ENCODE data around the gene C10orf105. TPM values are rescaled to one million over a fixed set of nuclear protein-coding genes. Genes with fewer than 3 reads are reported as not detected.

C10orf105 gene
- total RNA-seq, 1 experiment from 2014 or later, result not detected

- peak overlapping the region; percentile 46 for H3K4me3 Mint-ChIP-seq (ENCODE audit: unreplicated experiment)
- H3K9me3 ChIP-seq, result no peaks in the 10 kb centered on the region
- H3K36me3 ChIP-seq (ENCODE audit: control insufficient read depth, insufficient read depth, low read length), result peaks cover 1% of the 10 kb centered on the region; the same call in 1 of the 2 replicates
- no TSS peak for BruUV-seq (replicated peaks)
- DNase-seq, result no peak
- peaks cover 40% of the 10 kb centered on the region for H3K4me1 ChIP-seq
- H3K36me3 Mint-ChIP-seq (ENCODE audit: insufficient read depth, unreplicated experiment), result peaks cover 27% of the 10 kb centered on the region
- POLR2A ChIA-PET, result interaction anchor here (0.9 kb wide), 1 partner anchor 14 kb away, joined by 3 read pairs; no protein-coding TSS in a partner anchor
- TF ChIP-seq CTCF (IDR thresholded peaks at IDR 0.05; ENCODE audit: insufficient read depth in 1 of 2, low read depth in 1 of 2, low read length in 1 of 2, severe bottlenecking in 1 of 2, unreplicated experiment in 1 of 2), result no peak
- intact Hi-C loops (cut with micrococcal nuclease; ENCODE audit: unreplicated experiment), result loop anchor here (1.0 to 2.0 kb wide), 3 partner anchors 14 to 21 kb away; partner anchors contain the start of gene VSIR
- H3K27me3 ChIP-seq (replicated peaks; ENCODE audit: control insufficient read depth, insufficient read depth, low read length), result no peaks in the 10 kb centered on the region
- no peaks in the 10 kb centered on the region for H3K9me3 Mint-ChIP-seq (ENCODE audit: unreplicated experiment)
- H3K27me3 Mint-ChIP-seq (ENCODE audit: insufficient read depth, unreplicated experiment), result no peaks in the 10 kb centered on the region
- peaks cover 41% of the 10 kb centered on the region for H3K4me1 Mint-ChIP-seq (ENCODE audit: low read depth, unreplicated experiment)
- peak overlapping the region; percentile 88 for H3K27ac Mint-ChIP-seq (ENCODE audit: unreplicated experiment)
- CTCF ChIA-PET, result interaction anchor here (0.7 to 1.5 kb wide), 5 partner anchors 14 to 60 kb away, joined by 3 to 9 read pairs (median 4); partner anchors contain the start of gene VSIR
- no peak overlapping the region for H3K4me3 ChIP-seq (ENCODE audit: low read depth, low read length)
These were observed 33.0 kb upstream of the C10orf105 start for GRCh38 chr10:71752391-71753090.

- no peak overlapping the region for H3K4me3 Mint-ChIP-seq (ENCODE audit: unreplicated experiment)
- Histone ChIP-seq H3K4me1 (peaks cover 48% of the 10 kb centered on the region), H3K36me3 (ENCODE audit: control insufficient read depth, insufficient read depth, low read length) (peaks cover 1% of the 10 kb centered on the region; the same call in 1 of the 2 replicates), H3K27me3 (replicated peaks; ENCODE audit: control insufficient read depth, insufficient read depth, low read length) (no peaks in the 10 kb centered on the region), H3K9me3 (no peaks in the 10 kb centered on the region), H3K4me3 (ENCODE audit: low read depth, low read length) (no peak overlapping the region)
- peaks cover 47% of the 10 kb centered on the region for H3K4me1 Mint-ChIP-seq (ENCODE audit: low read depth, unreplicated experiment)
- intact Hi-C loops (cut with micrococcal nuclease; ENCODE audit: unreplicated experiment), result loop anchor here (2.0 kb wide), 1 partner anchor 19 kb away; no protein-coding TSS in a partner anchor
- H3K27me3 Mint-ChIP-seq (ENCODE audit: insufficient read depth, unreplicated experiment), result no peaks in the 10 kb centered on the region
- CTCF ChIA-PET, result interaction anchor here (0.7 to 1.5 kb wide), 4 partner anchors 15 to 60 kb away, joined by 3 to 6 read pairs (median 4); no protein-coding TSS in a partner anchor
- no TSS peak for BruUV-seq (replicated peaks)
- POLR2A ChIA-PET, result no interaction called here
- no peak for TF ChIP-seq CTCF (IDR thresholded peaks at IDR 0.05; ENCODE audit: insufficient read depth in 1 of 2, low read depth in 1 of 2, low read length in 1 of 2, severe bottlenecking in 1 of 2, unreplicated experiment in 1 of 2)
- H3K27ac Mint-ChIP-seq (ENCODE audit: unreplicated experiment), result no peak overlapping the region
- H3K9me3 Mint-ChIP-seq (ENCODE audit: unreplicated experiment), result no peaks in the 10 kb centered on the region
- peaks cover 27% of the 10 kb centered on the region for H3K36me3 Mint-ChIP-seq (ENCODE audit: insufficient read depth, unreplicated experiment)
- no peak for DNase-seq
These were observed 32.1 kb upstream of the C10orf105 start for GRCh38 chr10:71751515-71752224.

- ChIA-PET POLR2A (no interaction called here), CTCF (no interaction called here)
- Histone ChIP-seq H3K4me1 (peaks cover 53% of the 10 kb centered on the region), H3K27me3 (replicated peaks; ENCODE audit: control insufficient read depth, insufficient read depth, low read length) (no peaks in the 10 kb centered on the region), H3K36me3 (ENCODE audit: control insufficient read depth, insufficient read depth, low read length) (peaks cover 1% of the 10 kb centered on the region; the same call in 1 of the 2 replicates), H3K4me3 (ENCODE audit: low read depth, low read length) (no peak overlapping the region), H3K9me3 (no peaks in the 10 kb centered on the region)
- H3K4me3 Mint-ChIP-seq (ENCODE audit: unreplicated experiment), result no peak overlapping the region
- BruUV-seq (replicated peaks), result no TSS peak
- DNase-seq, result no peak
- H3K36me3 Mint-ChIP-seq (ENCODE audit: insufficient read depth, unreplicated experiment), result peaks cover 27% of the 10 kb centered on the region
- intact Hi-C loops (cut with micrococcal nuclease; ENCODE audit: unreplicated experiment), result no loop called here
- no peak overlapping the region for H3K27ac Mint-ChIP-seq (ENCODE audit: unreplicated experiment)
- no peak for TF ChIP-seq CTCF (IDR thresholded peaks at IDR 0.05; ENCODE audit: insufficient read depth in 1 of 2, low read depth in 1 of 2, low read length in 1 of 2, severe bottlenecking in 1 of 2, unreplicated experiment in 1 of 2)
- H3K4me1 Mint-ChIP-seq (ENCODE audit: low read depth, unreplicated experiment), result peaks cover 46% of the 10 kb centered on the region
- H3K27me3 Mint-ChIP-seq (ENCODE audit: insufficient read depth, unreplicated experiment), result no peaks in the 10 kb centered on the region
- no peaks in the 10 kb centered on the region for H3K9me3 Mint-ChIP-seq (ENCODE audit: unreplicated experiment)
These were observed 31.4 kb upstream of the C10orf105 start for GRCh38 chr10:71750986-71751385.
